Right lobe of liver (tissue), 6 donors: ENCODE data around the gene SPAG6. TPM values are rescaled to one million over a fixed set of nuclear protein-coding genes. Genes with fewer than 3 reads are reported as not detected.

Experiments used
- ATAC-seq, 4 donors: fragments of 200-7000 bp; cut with Tn5 transposase; one replicate each; pipeline ENCODE4 v1.9.1; 2020; ENCODE audit warnings: mild to moderate bottlenecking in 4 of 4, moderate library complexity in 4 of 4
- DNase-seq, 3 donors: peaks; one replicate each; pipeline ENCODE4 v3.0.0-alpha.2; 2020
- H3K27ac ChIP-seq, 3 donors: fragments of 200-600 bp; one replicate each; pipeline ENCODE4 v1.8.0; 2022
- H3K27me3 ChIP-seq, 2 donors: fragments of 200-600 bp; one replicate each; pipeline ENCODE4 v1.8.0; 2022
- H3K36me3 ChIP-seq, 4 donors: fragments of 200-600 bp; sonication (generic) in 1 of 4; one replicate each; pipeline versions ENCODE4 v1.5.1 to v1.8.0; 2017 to 2022; ENCODE audit warnings: control low read depth in 1 of 4
- H3K4me1 ChIP-seq, 4 donors: fragments of 200-600 bp; sonication (generic) in 1 of 4; one replicate each; pipeline versions ENCODE4 v1.5.1 to v1.8.0; 2017 to 2022; ENCODE audit warnings: control low read depth in 1 of 4
- H3K4me3 ChIP-seq, 3 donors: fragments of 200-600 bp; one replicate each; pipeline ENCODE4 v1.8.0; 2022
- H3K9me3 ChIP-seq, 4 donors: fragments of 200-600 bp; sonication (generic) in 1 of 4; one replicate each; pipeline versions ENCODE4 v1.5.1 to v1.8.0; 2017 to 2022; ENCODE audit warnings: control low read depth in 1 of 4
- POLR2A ChIP-seq: fragments of 450-650 bp; IDR thresholded peaks from one replicate; pipeline ENCODE4 v1.6.1; 2017; ENCODE audit warnings: antibody characterized with exemption, mild to moderate bottlenecking
- WGBS: methylation state at CpG from one replicate; pipeline ENCODE4 v1.1.6; 2018; ENCODE audit warnings: low coverage, low lambda C conversion rate; ENCODE audit not compliant: insufficient coverage; ENCODE audit errors: missing lambda C conversion rate; 5-methylcytosine and 5-hydroxymethylcytosine counted together
- intact Hi-C, 2 donors: fragments of 100-400 bp; cut with DNase I; formaldehyde crosslinking; loops; one replicate each; pipeline versions ENCODE4 v1.11.2 to v1.14.1; 2022
- small RNA-seq, 2 experiments: library from RNA; depleted of rRNA; stranded (forward); fragments of <200 nt; gene quantifications; one replicate each; pipeline ENCODE3, GENCODE V24; 2016
- total RNA-seq, 6 experiments: library from RNA; depleted of rRNA in 2 of 6; stranded (reverse); fragments of >200 nt in 2 of 6; fragmentation: NEBNext Ultra II Directional in 3 of 6; extraction: Animal tissue kit (Norgen Biotek cat#: 25700) in 3 of 6; gene quantifications; one replicate each; pipeline versions ENCODE4 v1.1.0 to v1.2.4, GENCODE V29; 2016 to 2023
- TF ChIP-seq, protein P1 (sequence below), 4 donors: fragments of 200-600 bp in 3 of 4; fragments of 450-650 bp in 1 of 4; IDR thresholded peaks; one replicate each; pipeline versions ENCODE4 v1.5.1 to v1.8.0; 2016 to 2022; ENCODE audit warnings: antibody characterized with exemption in 4 of 4, mild to moderate bottlenecking in 2 of 4
- donor health status: DM: no; HTN: yes; CAD: no.
- donor health status: DM: no; HTN: no; CAD: no.
- donor health status: DM: no; HTN: no; CAD: no.
- donor health status: DM: no; HTN: yes; CAD: no.
- donor health status: DM: no; HTN: yes; CAD: no.

Gene SPAG6
- total RNA-seq, 6 experiments from 2014 or later = not detected

DNA sequence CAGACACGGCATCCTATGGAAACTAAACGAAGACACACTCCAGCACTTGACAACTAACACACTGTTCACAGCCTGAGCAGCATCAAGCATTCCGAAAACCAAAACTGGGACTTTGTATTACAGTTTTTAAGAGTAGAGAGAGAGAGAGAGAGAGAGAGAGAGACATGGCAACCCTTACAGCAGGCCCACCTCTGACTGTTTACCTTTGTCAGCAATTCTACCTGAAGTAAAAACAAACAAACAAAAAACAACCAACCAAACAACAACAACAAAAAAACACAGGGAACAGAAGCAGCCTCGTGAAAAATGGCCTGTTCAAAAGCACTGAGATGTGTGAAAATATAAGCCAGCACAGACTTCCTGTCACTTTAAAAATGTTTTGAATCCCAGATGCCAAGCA lies 118.0 kb downstream of the SPAG6 start:
- TF ChIP-seq, protein P1, sequence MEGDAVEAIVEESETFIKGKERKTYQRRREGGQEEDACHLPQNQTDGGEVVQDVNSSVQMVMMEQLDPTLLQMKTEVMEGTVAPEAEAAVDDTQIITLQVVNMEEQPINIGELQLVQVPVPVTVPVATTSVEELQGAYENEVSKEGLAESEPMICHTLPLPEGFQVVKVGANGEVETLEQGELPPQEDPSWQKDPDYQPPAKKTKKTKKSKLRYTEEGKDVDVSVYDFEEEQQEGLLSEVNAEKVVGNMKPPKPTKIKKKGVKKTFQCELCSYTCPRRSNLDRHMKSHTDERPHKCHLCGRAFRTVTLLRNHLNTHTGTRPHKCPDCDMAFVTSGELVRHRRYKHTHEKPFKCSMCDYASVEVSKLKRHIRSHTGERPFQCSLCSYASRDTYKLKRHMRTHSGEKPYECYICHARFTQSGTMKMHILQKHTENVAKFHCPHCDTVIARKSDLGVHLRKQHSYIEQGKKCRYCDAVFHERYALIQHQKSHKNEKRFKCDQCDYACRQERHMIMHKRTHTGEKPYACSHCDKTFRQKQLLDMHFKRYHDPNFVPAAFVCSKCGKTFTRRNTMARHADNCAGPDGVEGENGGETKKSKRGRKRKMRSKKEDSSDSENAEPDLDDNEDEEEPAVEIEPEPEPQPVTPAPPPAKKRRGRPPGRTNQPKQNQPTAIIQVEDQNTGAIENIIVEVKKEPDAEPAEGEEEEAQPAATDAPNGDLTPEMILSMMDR (IDR thresholded peaks at IDR 0.05) = no peak
- TF ChIP-seq POLR2A = no peak
- no peak for ATAC-seq
- Histone ChIP-seq H3K4me1 (peaks cover 0 to 19% (median 4%) of the 10 kb centered on the region in 4 donors), H3K36me3 (no peaks in the 10 kb centered on the region), H3K9me3 (no peaks in the 10 kb centered on the region), H3K27ac (no peak overlapping the region), H3K4me3 (no peak overlapping the region), H3K27me3 (no peaks in the 10 kb centered on the region)
- intact Hi-C loops = no loop called here
- 65% methylated on average over 3 of the region's 4 CpGs for WGBS
- no peak for DNase-seq

DNA sequence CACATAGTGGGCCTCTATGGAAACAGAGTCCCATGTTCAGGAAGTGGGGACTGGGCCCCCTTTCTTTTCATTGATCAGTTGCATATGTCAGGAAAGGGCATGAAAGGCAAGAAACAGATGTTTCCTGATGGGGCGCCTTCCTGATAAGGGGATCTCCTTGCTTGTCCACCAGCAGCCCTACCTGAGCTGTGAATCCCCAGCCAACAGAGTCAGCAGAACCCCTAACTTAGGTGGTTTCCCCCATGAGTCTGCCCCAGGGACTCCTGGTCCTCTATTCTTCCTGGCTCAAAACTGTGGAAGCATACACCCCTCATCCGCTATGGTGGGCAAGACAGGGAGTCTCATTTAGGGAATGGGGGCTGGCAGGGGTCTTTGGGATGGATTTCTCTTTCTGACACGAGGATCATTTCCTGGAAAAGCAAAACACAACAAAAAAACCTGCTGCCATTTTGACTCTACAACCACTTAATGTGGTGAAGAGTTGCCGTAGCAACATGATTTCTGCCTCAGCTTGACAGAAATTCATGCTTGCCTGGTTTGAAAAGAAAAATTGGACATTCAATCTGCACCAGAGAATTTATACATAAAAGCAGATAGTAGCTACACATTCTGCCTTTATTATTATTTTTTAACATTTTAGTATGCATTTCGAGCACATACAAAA lies 119.8 kb downstream of the SPAG6 start:
- DNase-seq = no peak
- H3K4me1 ChIP-seq = peaks cover 0 to 31% (median 5%) of the 10 kb centered on the region in 4 donors
- H3K36me3 ChIP-seq = no peaks in the 10 kb centered on the region
- H3K27me3 ChIP-seq = no peaks in the 10 kb centered on the region
- ATAC-seq = no peak
- TF ChIP-seq, protein P1 (IDR thresholded peaks at IDR 0.05) = no peak
- TF ChIP-seq POLR2A = no peak
- H3K27ac ChIP-seq = no peak overlapping the region
- no peaks in the 10 kb centered on the region for H3K9me3 ChIP-seq
- 91% methylated on average over 4 of the region's 5 CpGs for WGBS
- intact Hi-C loops = no loop called here
- H3K4me3 ChIP-seq = no peak overlapping the region

DNA sequence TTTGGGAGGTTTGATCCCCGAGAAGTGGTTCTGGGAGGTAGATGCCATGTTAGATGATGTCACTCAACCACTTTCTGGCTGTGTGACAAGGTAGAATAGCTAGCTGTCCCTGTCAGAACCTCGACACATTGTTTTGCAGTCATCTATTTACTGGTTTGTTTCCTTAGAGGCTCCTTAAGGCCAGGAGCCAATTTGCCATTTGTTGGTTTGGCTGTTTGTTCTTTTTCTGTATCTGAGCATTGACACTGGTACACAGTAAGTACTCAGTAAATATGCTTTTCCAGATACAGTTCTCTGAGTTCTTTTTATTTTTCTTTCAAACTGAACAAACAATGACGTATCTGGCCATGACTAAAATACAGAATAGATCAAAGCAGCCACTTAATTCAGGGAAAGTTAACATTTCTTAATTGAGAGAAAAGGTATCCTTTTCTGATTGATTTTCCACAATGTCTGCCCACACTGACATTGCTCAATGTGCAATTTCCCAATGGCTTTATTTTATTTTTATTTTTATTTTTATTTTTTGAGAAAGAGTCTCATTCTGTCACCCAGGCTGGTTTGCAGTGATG lies 121.6 kb downstream of the SPAG6 start:
- ATAC-seq (peak in 3 of 4 donors; percentile 9 to 57 (median 46)), DNase-seq (no peak)
- no peaks in the 10 kb centered on the region for H3K9me3 ChIP-seq
- no peak overlapping the region for H3K4me3 ChIP-seq
- H3K4me1 ChIP-seq = peaks cover 0 to 31% (median 5%) of the 10 kb centered on the region in 4 donors
- intact Hi-C loops = no loop called here
- TF ChIP-seq, protein P1 (IDR thresholded peaks at IDR 0.05) = no peak
- TF ChIP-seq POLR2A = no peak
- no peaks in the 10 kb centered on the region for H3K27me3 ChIP-seq
- no peaks in the 10 kb centered on the region for H3K36me3 ChIP-seq
- WGBS = 47% methylated on average over 3 of the region's 3 CpGs
- no peak overlapping the region for H3K27ac ChIP-seq

Small RNAs within 50 kb of the gene (small RNA-seq; reads per million reads assigned to genes)
- gene AL158211.3 = 0 reads per million in 2 experiments

Other genes with a start within 250 kb of the SPAG6 start
- not detected for gene EBLN1, start 127.5 kb upstream of the SPAG6 start, total RNA-seq
- 10 to 100 TPM; 23.2 to 39.0 (median 32.0) TPM for gene COMMD3, start 29.1 kb upstream of the SPAG6 start, total RNA-seq
- 10 to 100 TPM; 23.7 to 36.6 (median 27.8) TPM for gene BMI1, start 24.4 kb upstream of the SPAG6 start, total RNA-seq